GM19035 (cell line): ENCODE results near the gene FXN.
A peak's percentile ranks its signal among the peaks of the same experiment; 100 is the strongest.
"Not testable (repeated sequence)": the region's sequence is repeated elsewhere in the genome, so short reads cannot be mapped to it uniquely, and the experiment has no call there.

Source experiments
- ATAC-seq: cut with Tn5 transposase; IDR thresholded peaks from one replicate; pipeline ENCODE4 v1.9.1; 2021; ENCODE audit not compliant: unreplicated experiment

Gene FXN

GRCh38 chr9:69097923-69098593, 62.5 kb downstream of the FXN start:
- ATAC-seq: no peak

- not testable (repeated sequence) for ATAC-seq
These were observed 67.9 kb downstream of the FXN start for GRCh38 chr9:69103348-69103996.

GRCh38 chr9:69104830-69105527, 69.4 kb downstream of the FXN start:
- ATAC-seq: no peak

GRCh38 chr9:69107771-69108170, 72.2 kb downstream of the FXN start:
- no peak for ATAC-seq

GRCh38 chr9:69108706-69109105, 73.2 kb downstream of the FXN start:
- ATAC-seq: not testable (repeated sequence)

- ATAC-seq: no peak
These were observed 73.6 kb downstream of the FXN start for GRCh38 chr9:69109152-69109551.

- ATAC-seq: not testable (repeated sequence)
These were observed 77.1 kb downstream of the FXN start for GRCh38 chr9:69112646-69113045.

- no peak for ATAC-seq
These were observed 80.1 kb downstream of the FXN start for GRCh38 chr9:69115621-69116020.

- no peak for ATAC-seq
These were observed 83.1 kb downstream of the FXN start for GRCh38 chr9:69118656-69119055.

GRCh38 chr9:69120380-69121154, 85.0 kb downstream of the FXN start:
- ATAC-seq: no peak

- peak; percentile 67 for ATAC-seq
These were observed 85.9 kb downstream of the FXN start for GRCh38 chr9:69121155-69122081.

GRCh38 chr9:69122082-69122548, 86.6 kb downstream of the FXN start:
- ATAC-seq: peak; percentile 52

GRCh38 chr9:69122549-69123141, 87.1 kb downstream of the FXN start:
- ATAC-seq: no peak

GRCh38 chr9:69130456-69131441, 95.2 kb downstream of the FXN start:
- ATAC-seq: no peak

GRCh38 chr9:69131682-69132081, 96.1 kb downstream of the FXN start:
- ATAC-seq: no peak

GRCh38 chr9:69132361-69132760, 96.8 kb downstream of the FXN start:
- no peak for ATAC-seq

GRCh38 chr9:69134412-69134811, 98.9 kb downstream of the FXN start:
- no peak for ATAC-seq

- no peak for ATAC-seq
These were observed 100.6 kb downstream of the FXN start for GRCh38 chr9:69136185-69136584.

- ATAC-seq: no peak
These were observed 101.2 kb downstream of the FXN start for GRCh38 chr9:69136779-69137178.
